H9 (cell line): ENCODE data around the gene ADGRG7. TPM values are rescaled to one million over a fixed set of nuclear protein-coding genes. Genes with fewer than 3 reads are reported as not detected.
A peak's percentile ranks its signal among the peaks of the same experiment; 100 is the strongest.

Source experiments
- DNase-seq: peaks from one replicate; pipeline ENCODE4 v3.0.0-alpha.2; 2017
- H2AFZ ChIP-seq: one replicate; pipeline ENCODE4 v1.6.1; 2013; ENCODE audit warnings: mild to moderate bottlenecking, low read length, control low read depth, moderate library complexity
- H2AK5ac ChIP-seq: 2 replicates; pipeline ENCODE4 v1.6.1; 2013; ENCODE audit warnings: low read length, control low read depth, mixed read lengths; ENCODE audit not compliant: insufficient read length
- H2BK120ac ChIP-seq: one replicate; pipeline ENCODE4 v1.6.1; 2013; ENCODE audit warnings: low read depth, mild to moderate bottlenecking, low read length, control low read depth, inconsistent platforms; ENCODE audit not compliant: poor library complexity, severe bottlenecking
- H2BK12ac ChIP-seq: 2 replicates; pipeline ENCODE4 v1.6.1; 2013; ENCODE audit warnings: low read length, control low read depth, mixed read lengths, low read depth; ENCODE audit not compliant: insufficient read length
- H2BK15ac ChIP-seq: 2 replicates; pipeline ENCODE4 v1.6.1; 2013; ENCODE audit warnings: low read depth, low read length, control low read depth
- H2BK20ac ChIP-seq: one replicate; pipeline ENCODE4 v1.6.1; 2013; ENCODE audit warnings: low read depth, mild to moderate bottlenecking, low read length, control low read depth, inconsistent platforms; ENCODE audit not compliant: poor library complexity, severe bottlenecking
- H2BK5ac ChIP-seq: 2 replicates; pipeline ENCODE4 v1.6.1; 2013; ENCODE audit warnings: low read length, control low read depth, mixed read lengths; ENCODE audit not compliant: insufficient read length
- H3K14ac ChIP-seq: 2 replicates; pipeline ENCODE4 v1.6.1; 2013; ENCODE audit warnings: low read length, control low read depth; ENCODE audit not compliant: insufficient read depth
- H3K18ac ChIP-seq: 2 replicates; pipeline ENCODE4 v1.6.1; 2013; ENCODE audit warnings: low read depth, mild to moderate bottlenecking, mixed read lengths, low read length, control low read depth; ENCODE audit not compliant: insufficient read length
- H3K23ac ChIP-seq: 2 replicates; pipeline ENCODE4 v1.6.1; 2013; ENCODE audit warnings: low read length, control low read depth, mixed read lengths, low read depth; ENCODE audit not compliant: insufficient read length
- H3K23me2 ChIP-seq: 2 replicates; pipeline ENCODE4 v1.6.1; 2013; ENCODE audit warnings: low read depth, mild to moderate bottlenecking, mixed read lengths, low read length, control low read depth; ENCODE audit not compliant: insufficient read length, poor library complexity, severe bottlenecking
- H3K27ac ChIP-seq: 2 replicates; pipeline ENCODE4 v1.5.1; 2013; ENCODE audit warnings: low read length, control low read depth, mixed read lengths, low read depth; ENCODE audit not compliant: insufficient read length
- H3K27me3 ChIP-seq: 2 replicates; pipeline ENCODE4 v1.6.1; 2013; ENCODE audit warnings: low read length, control low read depth, inconsistent platforms; ENCODE audit not compliant: insufficient read depth
- H3K4ac ChIP-seq: 2 replicates; pipeline ENCODE4 v1.6.1; 2013; ENCODE audit warnings: low read depth, mild to moderate bottlenecking, control low read depth, inconsistent platforms, low read length, moderate library complexity
- H3K4me1 ChIP-seq: 2 replicates; pipeline ENCODE4 v1.6.1; 2013; ENCODE audit warnings: low read length, control low read depth, inconsistent platforms; ENCODE audit not compliant: insufficient read depth
- H3K4me2 ChIP-seq: 2 replicates; pipeline ENCODE4 v1.6.1; 2013; ENCODE audit warnings: low read length, control low read depth, mixed read lengths; ENCODE audit not compliant: insufficient read length, insufficient read depth
- H3K56ac ChIP-seq: 2 replicates; pipeline ENCODE4 v1.6.1; 2013; ENCODE audit warnings: low read depth, mild to moderate bottlenecking, mixed read lengths, low read length, control low read depth; ENCODE audit not compliant: insufficient read length
- H3K79me1 ChIP-seq: 2 replicates; pipeline ENCODE4 v1.6.1; 2013; ENCODE audit warnings: low read depth, mild to moderate bottlenecking, moderate library complexity, low read length, control low read depth, inconsistent platforms; ENCODE audit not compliant: insufficient read depth, poor library complexity, severe bottlenecking
- H3K79me2 ChIP-seq: 2 replicates; pipeline ENCODE4 v1.6.1; 2013; ENCODE audit warnings: low read length, control low read depth, inconsistent platforms; ENCODE audit not compliant: insufficient read depth
- H3K9ac ChIP-seq: 2 replicates; pipeline ENCODE4 v1.6.1; 2013; ENCODE audit warnings: low read length, control low read depth, mixed read lengths; ENCODE audit not compliant: insufficient read length; ENCODE audit errors: extremely low read depth
- H3K9me3 ChIP-seq: one replicate; pipeline ENCODE4 v1.6.1; 2013; ENCODE audit warnings: low read depth, low read length, inconsistent platforms; ENCODE audit not compliant: control insufficient read depth
- H3T11ph ChIP-seq: one replicate; pipeline ENCODE4 v1.6.1; 2013; ENCODE audit warnings: mild to moderate bottlenecking, low read length, control low read depth, inconsistent platforms
- H4K20me1 ChIP-seq: one replicate; pipeline ENCODE4 v1.6.1; 2013; ENCODE audit not compliant: control insufficient read depth, insufficient read length, insufficient read depth
- H4K5ac ChIP-seq: 2 replicates; pipeline ENCODE4 v1.6.1; 2013; ENCODE audit warnings: low read depth, mild to moderate bottlenecking, mixed read lengths, low read length, control low read depth; ENCODE audit not compliant: insufficient read length
- H4K8ac ChIP-seq: replicated peaks from 2 replicates; pipeline ENCODE4 v1.6.1; 2013; ENCODE audit warnings: low read length, control low read depth, mixed read lengths, low read depth; ENCODE audit not compliant: insufficient read length
- H4K91ac ChIP-seq: 2 replicates; pipeline ENCODE4 v1.6.1; 2013; ENCODE audit warnings: low read depth, mild to moderate bottlenecking, moderate library complexity, mixed read lengths, low read length, control low read depth; ENCODE audit not compliant: insufficient read length
- H3K27ac Mint-ChIP-seq, 3 experiments: 2 replicates in 2 of 3; 3 replicates in 1 of 3; pipeline ENCODE4 v1.8.0; 2020 to 2021; ENCODE audit warnings: mixed read lengths in 3 of 3, mild to moderate bottlenecking in 1 of 3, moderate library complexity in 1 of 3
- H3K27me3 Mint-ChIP-seq: 2 replicates; pipeline ENCODE4 v1.8.0; 2021; ENCODE audit warnings: low read depth, mild to moderate bottlenecking, moderate library complexity, mixed read lengths
- H3K36me3 Mint-ChIP-seq, 3 experiments: 2 replicates in 2 of 3; 3 replicates in 1 of 3; pipeline ENCODE4 v1.8.0; 2020 to 2021; ENCODE audit warnings: low read depth in 3 of 3, mixed read lengths in 3 of 3; ENCODE audit not compliant: insufficient read depth in 1 of 3
- H3K4me1 Mint-ChIP-seq, 2 experiments: 2 replicates each; pipeline ENCODE4 v1.8.0; 2020; ENCODE audit warnings: mixed read lengths in 2 of 2
- H3K4me3 Mint-ChIP-seq, 2 experiments: 2 replicates in 1 of 2; 3 replicates in 1 of 2; pipeline ENCODE4 v1.8.0; 2020 to 2021; ENCODE audit warnings: mild to moderate bottlenecking in 2 of 2, mixed read lengths in 2 of 2, moderate library complexity in 1 of 2
- H3K9me3 Mint-ChIP-seq, 2 experiments: 2 replicates in 1 of 2; 3 replicates in 1 of 2; pipeline ENCODE4 v1.8.0; 2020; ENCODE audit warnings: mild to moderate bottlenecking in 2 of 2, mixed read lengths in 2 of 2, moderate library complexity in 1 of 2
- CTCF ChIP-seq: fragments of 200-600 bp; sonication (generic); conservative IDR thresholded peaks from 3 replicates; pipeline ENCODE4 v1.8.0; 2021; ENCODE audit warnings: antibody characterized with exemption, mild to moderate bottlenecking
- WGBS: extraction: QIAGEN DNeasy Blood & Tissue Kit; methylation state at CpG from one replicate; pipeline ENCODE4 v1.1.7; 2013; ENCODE audit warnings: missing lambda C conversion rate, low lambda C conversion rate, mixed read lengths; ENCODE audit not compliant: insufficient read length; ENCODE audit errors: extremely low coverage; 5-methylcytosine and 5-hydroxymethylcytosine counted together
- total RNA-seq: library from RNA; stranded (reverse); gene quantifications from 2 replicates; pipeline ENCODE4 v1.2.1, GENCODE V29; 2021

ADGRG7 gene
- total RNA-seq, 1 experiment from 2014 or later = not detected

- DNase-seq = peak; percentile 70
- Mint-ChIP-seq H3K9me3 (peaks cover 2 to 6% of the 10 kb centered on the region in 2 experiments; a peak in 3 of 5 replicates), H3K4me3 (peak overlapping the region; percentile 86 to 88), H3K27ac (peak overlapping the region; percentile 84 to 95 (median 87); a peak in 5 of 7 replicates), H3K36me3 (peaks cover 10 to 28% (median 25%) of the 10 kb centered on the region in 3 experiments), H3K4me1 (peaks cover 19 to 24% of the 10 kb centered on the region in 2 experiments), H3K27me3 (peaks cover 42% of the 10 kb centered on the region)
- H3K79me2 ChIP-seq = peaks cover 23% of the 10 kb centered on the region; the same call in 1 of the 2 replicates
- H4K20me1 ChIP-seq = no peaks in the 10 kb centered on the region
- WGBS = no CpG with 5 or more reads among the region's 23 CpGs
- peaks cover 4% of the 10 kb centered on the region; the same call in 1 of the 2 replicates for H3K27me3 ChIP-seq
- no peaks in the 10 kb centered on the region for H3K9me3 ChIP-seq
- H3T11ph ChIP-seq = no peak overlapping the region
- peak overlapping the region; percentile 94 for H3K14ac ChIP-seq
- H2BK120ac ChIP-seq = no peak overlapping the region
- H3K56ac ChIP-seq = no peak overlapping the region
- no peak overlapping the region for H2BK20ac ChIP-seq
- no peak overlapping the region for H2BK12ac ChIP-seq
- no peak overlapping the region for H2AFZ ChIP-seq
- no peak overlapping the region for H3K18ac ChIP-seq
- peak overlapping the region; percentile 74 for H3K9ac ChIP-seq
- no peaks in the 10 kb centered on the region for H3K79me1 ChIP-seq
- H3K23ac ChIP-seq = no peak overlapping the region
- no peak overlapping the region for H4K5ac ChIP-seq
- H4K8ac ChIP-seq = no peak overlapping the region
- H4K91ac ChIP-seq = no peak overlapping the region
- H3K4me2 ChIP-seq = peak overlapping the region; percentile 89
- no peak overlapping the region for H3K4ac ChIP-seq
- H3K4me1 ChIP-seq = no peaks in the 10 kb centered on the region
- TF ChIP-seq CTCF = peak; percentile 27; the same call in 2 of the 3 replicates
- H2BK5ac ChIP-seq = no peak overlapping the region
- no peak overlapping the region for H2BK15ac ChIP-seq
- no peak overlapping the region for H3K27ac ChIP-seq
- H2AK5ac ChIP-seq = no peak overlapping the region
- H3K23me2 ChIP-seq = peaks cover 5% of the 10 kb centered on the region
Measured at GRCh38 chr3:100709842-100710260, 100.5 kb downstream of the ADGRG7 start.
